HepG2 (cell line): ENCODE measurements around the gene BPIFA1. TPM values are rescaled to one million over a fixed set of nuclear protein-coding genes. Genes with fewer than 3 reads are reported as not detected.

Experiments used
- ARNTL ChIP-seq: sonication (generic); formaldehyde crosslinking; IDR thresholded peaks from 2 replicates; pipeline ENCODE4 v1.4.0; 2020; ENCODE audit warnings: mild to moderate bottlenecking, missing genetic modification reagents
- FOXA1 ChIP-seq, 2 experiments: fragments of 450-650 bp in 1 of 2; sonication (generic) in 1 of 2; formaldehyde crosslinking in 1 of 2; IDR thresholded peaks; 2 replicates each; pipeline versions ENCODE4 v1.4.0 to v1.6.1; 2016 to 2020; ENCODE audit warnings: missing genetic modification reagents in 1 of 2
- HNF4A ChIP-seq: sonication (generic); formaldehyde crosslinking; IDR thresholded peaks from 2 replicates; pipeline ENCODE4 v1.4.0; 2020; ENCODE audit warnings: missing genetic modification reagents
- MAFG ChIP-seq: sonication (generic); formaldehyde crosslinking; IDR thresholded peaks from 2 replicates; pipeline ENCODE4 v1.5.1; 2020; ENCODE audit warnings: mild to moderate bottlenecking, missing genetic modification reagents
- MAZ ChIP-seq, 2 experiments: sonication (generic) in 1 of 2; formaldehyde crosslinking in 1 of 2; IDR thresholded peaks; 2 replicates each; pipeline versions ENCODE4 v1.5.0 to v1.6.1; 2012 to 2020; ENCODE audit warnings: low read depth in 2 of 2, mild to moderate bottlenecking in 2 of 2, borderline replicate concordance in 1 of 2, improper control_type of control experiment in 1 of 2, low read length in 1 of 2, missing genetic modification reagents in 1 of 2, moderate library complexity in 1 of 2
- SMARCC2 ChIP-seq: fragments of 450-650 bp; IDR thresholded peaks from 2 replicates; pipeline ENCODE4 v1.6.1; 2017; ENCODE audit warnings: antibody characterized with exemption, mild to moderate bottlenecking
- SYNCRIP ChIP-seq: fragments of 200-400 bp; formaldehyde crosslinking; IDR thresholded peaks from 2 replicates; pipeline ENCODE4 v1.6.1; 2018; ENCODE audit warnings: mild to moderate bottlenecking, low read depth, low read length; ENCODE audit not compliant: insufficient read depth
- ZBED4 ChIP-seq: sonication (generic); formaldehyde crosslinking; IDR thresholded peaks from 2 replicates; pipeline ENCODE4 v1.4.0; 2020; ENCODE audit warnings: missing genetic modification reagents, borderline replicate concordance
- ZBTB43 ChIP-seq: sonication (generic); formaldehyde crosslinking; conservative IDR thresholded peaks from 2 replicates; pipeline ENCODE4 v1.4.0; 2020; ENCODE audit warnings: missing genetic modification reagents
- ZNF234 ChIP-seq: sonication (generic); formaldehyde crosslinking; conservative IDR thresholded peaks from 2 replicates; pipeline ENCODE4 v1.5.1; 2020; ENCODE audit warnings: mild to moderate bottlenecking, missing genetic modification reagents
- ZNF235 ChIP-seq: sonication (generic); formaldehyde crosslinking; IDR thresholded peaks from 2 replicates; pipeline ENCODE4 v1.8.1; 2023; ENCODE audit warnings: mild to moderate bottlenecking, missing genetic modification reagents, borderline replicate concordance
- ZNF318 ChIP-seq: sonication (generic); formaldehyde crosslinking; IDR thresholded peaks from 2 replicates; pipeline ENCODE4 v1.4.0; 2020; ENCODE audit warnings: mild to moderate bottlenecking, missing genetic modification reagents
- polyA plus RNA-seq, 8 experiments: library from polyadenylated mRNA; depleted of rRNA in 3 of 8; stranded (reverse) in 7 of 8; unstranded in 1 of 8; fragments of >200 nt; fragmentation: Illumina TruSeq in 4 of 8; extraction: Trizol in 4 of 8; gene quantifications; 2 replicates each; pipeline versions ENCODE4 v1.2.1 to v1.2.3, GENCODE V29; 2011 to 2016; ENCODE audit warnings: low read depth in 4 of 8, missing spikeins in 1 of 8, mixed read lengths in 1 of 8; ENCODE audit not compliant: insufficient read depth in 1 of 8
- total RNA-seq, 5 experiments: library from RNA; depleted of rRNA; stranded (reverse); fragments of >200 nt; fragmentation: Illumina TruSeq; extraction: Trizol; gene quantifications; 2 replicates each; pipeline ENCODE4 v1.2.3, GENCODE V29; 2016; ENCODE audit warnings: low read depth in 1 of 5

Gene BPIFA1
- total and polyA plus RNA-seq, 2 of the 13 experiments (the other 11 are each of a cell fraction or from before 2014, with no cell fraction given), result not detected

GRCh38 chr20:33281550-33282146, 45.9 kb downstream of the BPIFA1 start (continued):
- TF ChIP-seq ZBTB43 (CRISPR knock-in tag) (no peak), MAFG (CRISPR knock-in tag) (no peak), ZBED4 (CRISPR knock-in tag) (no peak), SMARCC2 (no peak), ZNF235 (no peak), SYNCRIP (no peak), ZNF234 (CRISPR knock-in tag) (no peak), ARNTL (no peak), HNF4A (no peak), MAZ (IDR thresholded peaks at IDR 0.05; ENCODE audit: borderline replicate concordance, low read depth, low read length) (no peak), MAZ (CRISPR knock-in tag; IDR thresholded peaks at IDR 0.05; ENCODE audit: low read depth) (no peak), FOXA1 (IDR thresholded peaks at IDR 0.05) (no peak), FOXA1 (CRISPR knock-in tag; IDR thresholded peaks at IDR 0.05) (no peak), ZNF318 (0 out of 2 replicates have a peak, but pooled peaks have one; percentile 20)
